ENCODE measurements around the gene DUSP9.

- TF ChIP-seq CTCF (IDR thresholded peaks at IDR 0.05) (no peak), POLR2A (IDR thresholded peaks at IDR 0.05) (no peak)
Observed at GRCh38 chrX:153692611-153693156, 45.7 kb downstream of the DUSP9 start.

All from heart left ventricle (tissue), 13 donors.